Activated T-helper 17 cell treated with anti-CD3 and anti-CD28 coated beads, Interleukin-2, amount 50 U/mL, for 72 hours (primary cell): ENCODE data around the gene HNRNPAB. TPM values are rescaled to one million over a fixed set of nuclear protein-coding genes. Genes with fewer than 3 reads are reported as not detected.
"Not testable (repeated sequence)": the region's sequence is repeated elsewhere in the genome, so short reads cannot be mapped to it uniquely, and the experiment has no call there.

Experiments
- ATAC-seq: fragments of 150-1000 bp; cut with Tn5 transposase; replicated peaks from 2 replicates; pipeline ENCODE4 v1.10.0; 2021; ENCODE audit warnings: mild to moderate bottlenecking, moderate library complexity
- H3K27ac Mint-ChIP-seq: one replicate; pipeline ENCODE4 v1.8.0; 2022; ENCODE audit warnings: mixed read lengths
- H3K27me3 Mint-ChIP-seq: one replicate; pipeline ENCODE4 v1.8.0; 2022; ENCODE audit warnings: mixed read lengths
- H3K36me3 Mint-ChIP-seq: one replicate; pipeline ENCODE4 v1.8.0; 2022; ENCODE audit warnings: low read depth, mild to moderate bottlenecking, mixed read lengths
- H3K4me1 Mint-ChIP-seq: one replicate; pipeline ENCODE4 v1.8.0; 2022; ENCODE audit warnings: mixed read lengths
- H3K4me3 Mint-ChIP-seq: one replicate; pipeline ENCODE4 v1.8.0; 2022; ENCODE audit warnings: mild to moderate bottlenecking, mixed read lengths
- H3K9me3 Mint-ChIP-seq: one replicate; pipeline ENCODE4 v1.8.0; 2022; ENCODE audit warnings: mixed read lengths
- total RNA-seq, 2 donors: library from RNA; stranded (reverse); gene quantifications; one replicate each; pipeline ENCODE4 v1.2.3, GENCODE V29; 2022

Gene HNRNPAB
- total RNA-seq, 2 donors from 2014 or later = 154 to 390 TPM

GRCh38 chr5:178236126-178236525 is 31.8 kb downstream of the HNRNPAB start:
- no peak overlapping the region for H3K4me3 Mint-ChIP-seq
- no peaks in the 10 kb centered on the region for H3K9me3 Mint-ChIP-seq
- peaks cover 28% of the 10 kb centered on the region for H3K4me1 Mint-ChIP-seq
- no peak overlapping the region for H3K27ac Mint-ChIP-seq
- H3K27me3 Mint-ChIP-seq = no peaks in the 10 kb centered on the region
- no peak for ATAC-seq
- peaks cover 8% of the 10 kb centered on the region for H3K36me3 Mint-ChIP-seq

DNA sequence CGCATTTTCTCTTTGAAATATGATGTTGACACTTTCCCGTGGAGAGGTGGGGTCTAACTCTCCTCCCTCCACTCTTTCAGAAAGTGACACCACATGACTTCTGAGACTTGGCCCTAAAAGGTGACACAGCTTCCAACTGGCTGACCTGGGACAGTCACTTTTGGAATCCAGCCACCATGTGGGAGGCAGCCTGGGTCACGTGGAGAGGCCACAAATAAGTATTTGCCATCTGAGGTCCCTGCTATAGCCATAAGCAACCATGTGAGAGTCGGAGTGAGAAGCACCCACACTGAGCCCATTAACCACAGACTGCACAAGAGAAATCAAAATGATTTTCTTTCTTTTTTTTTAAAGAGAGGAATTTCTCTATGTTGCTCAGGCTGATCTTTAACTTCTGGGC is 32.3 kb downstream of the HNRNPAB start:
- peak; percentile 6 for ATAC-seq
- H3K27ac Mint-ChIP-seq = peak overlapping the region; percentile 76
- H3K4me3 Mint-ChIP-seq = no peak overlapping the region
- H3K4me1 Mint-ChIP-seq = peaks cover 25% of the 10 kb centered on the region
- H3K9me3 Mint-ChIP-seq = no peaks in the 10 kb centered on the region
- H3K27me3 Mint-ChIP-seq = no peaks in the 10 kb centered on the region
- H3K36me3 Mint-ChIP-seq = peaks cover 3% of the 10 kb centered on the region

GRCh38 chr5:178237431-178238312 is 33.3 kb downstream of the HNRNPAB start:
- no peaks in the 10 kb centered on the region for H3K9me3 Mint-ChIP-seq
- no peaks in the 10 kb centered on the region for H3K36me3 Mint-ChIP-seq
- no peaks in the 10 kb centered on the region for H3K27me3 Mint-ChIP-seq
- peak overlapping the region; percentile 76 for H3K27ac Mint-ChIP-seq
- H3K4me3 Mint-ChIP-seq = peak overlapping the region; percentile 67
- ATAC-seq = no peak
- H3K4me1 Mint-ChIP-seq = peaks cover 25% of the 10 kb centered on the region

- no peaks in the 10 kb centered on the region for H3K9me3 Mint-ChIP-seq
- no peaks in the 10 kb centered on the region for H3K27me3 Mint-ChIP-seq
- no peaks in the 10 kb centered on the region for H3K36me3 Mint-ChIP-seq
- H3K4me3 Mint-ChIP-seq = peak overlapping the region; percentile 67
- H3K4me1 Mint-ChIP-seq = peaks cover 25% of the 10 kb centered on the region
- ATAC-seq = no peak
- peak overlapping the region; percentile 76 for H3K27ac Mint-ChIP-seq
Observed at GRCh38 chr5:178238313-178238635, 33.9 kb downstream of the HNRNPAB start.

DNA sequence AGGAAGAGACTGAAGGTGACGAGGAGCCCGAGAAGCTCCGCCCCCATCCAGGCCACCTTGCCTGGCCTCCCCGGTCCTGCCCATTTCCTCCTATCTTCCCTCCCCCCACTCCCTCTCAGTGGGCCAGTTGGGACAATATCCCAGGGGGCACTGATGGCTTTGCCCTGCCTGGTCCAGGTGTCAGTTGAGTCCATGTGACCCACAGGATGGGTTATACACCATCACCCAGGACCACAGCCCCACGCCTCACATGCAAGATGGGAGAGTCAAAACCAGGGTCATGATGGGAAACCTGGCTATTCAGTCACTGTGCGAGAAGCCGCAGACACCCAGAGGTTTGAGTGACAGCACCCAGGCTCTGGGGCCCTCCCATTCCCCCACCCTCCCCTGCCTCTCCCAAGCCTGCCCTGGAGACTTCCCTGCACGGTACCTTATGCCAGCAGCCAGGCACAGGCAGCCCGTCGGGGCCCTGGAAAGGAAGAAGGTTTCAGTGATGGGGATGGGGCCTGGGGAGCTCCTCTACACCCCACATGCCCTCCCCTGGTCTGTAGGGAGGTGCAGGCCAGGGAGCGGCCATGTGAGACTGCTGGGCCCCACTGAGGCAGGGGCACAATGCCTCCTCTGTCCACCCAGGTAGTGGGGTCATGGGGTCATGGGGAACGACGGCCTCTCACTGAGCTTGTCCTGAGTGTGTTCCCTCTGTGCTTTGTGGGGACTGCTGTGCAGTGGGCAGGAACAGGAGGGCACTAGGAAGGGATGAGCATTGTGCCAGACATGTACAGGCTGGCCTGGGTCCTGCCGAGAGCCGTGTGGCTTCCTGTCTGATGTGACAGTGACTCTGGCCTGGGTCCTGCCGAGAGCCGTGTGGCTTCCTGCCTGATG is 34.6 kb downstream of the HNRNPAB start:
- Mint-ChIP-seq H3K27ac (peak overlapping the region; percentile 76), H3K4me3 (peak overlapping the region; percentile 67), H3K9me3 (no peaks in the 10 kb centered on the region), H3K4me1 (peaks cover 25% of the 10 kb centered on the region), H3K36me3 (no peaks in the 10 kb centered on the region), H3K27me3 (no peaks in the 10 kb centered on the region)
- ATAC-seq = peak; percentile 49

DNA sequence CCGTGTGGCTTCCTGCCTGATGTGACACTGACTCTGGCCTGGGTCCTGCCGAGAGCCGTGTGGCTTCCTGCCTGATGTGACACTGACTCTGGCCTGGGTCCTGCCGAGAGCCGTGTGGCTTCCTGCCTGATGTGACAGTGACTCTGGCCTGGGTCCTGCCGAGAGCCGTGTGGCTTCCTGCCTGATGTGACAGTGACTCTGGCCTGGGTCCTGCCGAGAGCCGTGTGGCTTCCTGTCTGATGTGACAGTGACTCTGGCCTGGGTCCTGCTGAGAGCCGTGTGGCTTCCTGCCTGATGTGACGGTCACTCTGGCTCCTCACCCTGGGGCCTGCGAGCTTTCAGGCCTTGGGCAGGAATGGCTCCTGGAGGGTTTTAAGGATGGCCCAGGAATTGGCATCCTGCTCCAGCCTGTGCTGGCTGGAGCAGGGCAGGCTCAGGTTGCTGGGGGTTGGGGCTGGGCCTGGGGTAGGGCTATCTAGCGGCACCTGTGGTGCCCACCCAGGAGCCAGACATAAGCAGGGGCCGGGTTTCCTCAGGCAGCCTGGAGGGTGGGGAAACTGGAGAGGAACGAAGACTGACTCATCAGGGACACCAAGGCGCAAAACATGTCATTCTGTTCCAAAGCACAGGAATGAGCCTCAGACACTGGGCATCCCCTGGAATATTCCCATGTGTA is 35.4 kb downstream of the HNRNPAB start:
- not testable (repeated sequence) for H3K27me3 Mint-ChIP-seq, H3K36me3 Mint-ChIP-seq, H3K9me3 Mint-ChIP-seq
- peak; percentile 20 for ATAC-seq
- peak overlapping the region; percentile 67 for H3K4me3 Mint-ChIP-seq
- H3K4me1 Mint-ChIP-seq = peaks cover 24% of the 10 kb centered on the region
- H3K27ac Mint-ChIP-seq = peak overlapping the region; percentile 96

- Mint-ChIP-seq H3K27me3 (no peaks in the 10 kb centered on the region), H3K4me3 (peak overlapping the region; percentile 59), H3K4me1 (peaks cover 18% of the 10 kb centered on the region), H3K36me3 (no peaks in the 10 kb centered on the region), H3K9me3 (no peaks in the 10 kb centered on the region), H3K27ac (peak overlapping the region; percentile 96)
- no peak for ATAC-seq
Observed at GRCh38 chr5:178240341-178240741, 36.0 kb downstream of the HNRNPAB start.

- ATAC-seq = no peak
- H3K27me3 Mint-ChIP-seq = no peaks in the 10 kb centered on the region
- H3K36me3 Mint-ChIP-seq = no peaks in the 10 kb centered on the region
- peak overlapping the region; percentile 59 for H3K4me3 Mint-ChIP-seq
- H3K27ac Mint-ChIP-seq = peak overlapping the region; percentile 84
- no peaks in the 10 kb centered on the region for H3K9me3 Mint-ChIP-seq
- H3K4me1 Mint-ChIP-seq = peaks cover 15% of the 10 kb centered on the region
Observed at GRCh38 chr5:178240766-178241165, 36.4 kb downstream of the HNRNPAB start.

DNA sequence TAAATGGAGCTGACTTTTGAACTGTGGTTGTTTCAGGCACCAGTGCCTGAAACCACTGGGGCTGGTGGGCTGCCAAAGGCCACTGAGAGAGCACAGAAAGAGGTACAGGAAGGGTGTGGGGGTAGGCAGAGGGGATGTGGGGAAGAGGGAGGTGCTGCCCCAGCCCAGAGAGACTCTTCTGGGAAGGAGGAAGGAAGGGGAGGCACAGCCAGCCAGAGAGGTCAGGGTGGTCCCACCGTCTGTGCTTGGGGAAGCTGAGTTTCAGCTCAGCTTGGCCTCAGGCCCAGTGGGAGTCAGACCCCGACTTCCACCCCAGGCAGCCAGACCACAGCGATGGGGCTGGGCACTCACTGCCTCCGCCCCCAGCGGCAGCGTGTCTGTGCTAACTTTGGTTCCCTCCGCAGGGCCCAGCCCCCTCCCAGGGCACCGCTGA is 36.9 kb downstream of the HNRNPAB start:
- H3K9me3 Mint-ChIP-seq = no peaks in the 10 kb centered on the region
- no peaks in the 10 kb centered on the region for H3K36me3 Mint-ChIP-seq
- peak overlapping the region; percentile 84 for H3K27ac Mint-ChIP-seq
- H3K27me3 Mint-ChIP-seq = no peaks in the 10 kb centered on the region
- H3K4me1 Mint-ChIP-seq = peaks cover 15% of the 10 kb centered on the region
- peak overlapping the region; percentile 59 for H3K4me3 Mint-ChIP-seq
- ATAC-seq = no peak

- H3K4me3 Mint-ChIP-seq = no peak overlapping the region
- no peaks in the 10 kb centered on the region for H3K9me3 Mint-ChIP-seq
- no peaks in the 10 kb centered on the region for H3K36me3 Mint-ChIP-seq
- no peaks in the 10 kb centered on the region for H3K27me3 Mint-ChIP-seq
- ATAC-seq = no peak
- peak overlapping the region; percentile 70 for H3K27ac Mint-ChIP-seq
- peaks cover 15% of the 10 kb centered on the region for H3K4me1 Mint-ChIP-seq
Observed at GRCh38 chr5:178241688-178242231, 37.4 kb downstream of the HNRNPAB start.

GRCh38 chr5:178242416-178242815 is 38.1 kb downstream of the HNRNPAB start:
- Mint-ChIP-seq H3K36me3 (no peaks in the 10 kb centered on the region), H3K4me1 (peaks cover 15% of the 10 kb centered on the region), H3K27ac (peak overlapping the region; percentile 70), H3K4me3 (no peak overlapping the region), H3K9me3 (no peaks in the 10 kb centered on the region), H3K27me3 (no peaks in the 10 kb centered on the region)
- no peak for ATAC-seq

DNA sequence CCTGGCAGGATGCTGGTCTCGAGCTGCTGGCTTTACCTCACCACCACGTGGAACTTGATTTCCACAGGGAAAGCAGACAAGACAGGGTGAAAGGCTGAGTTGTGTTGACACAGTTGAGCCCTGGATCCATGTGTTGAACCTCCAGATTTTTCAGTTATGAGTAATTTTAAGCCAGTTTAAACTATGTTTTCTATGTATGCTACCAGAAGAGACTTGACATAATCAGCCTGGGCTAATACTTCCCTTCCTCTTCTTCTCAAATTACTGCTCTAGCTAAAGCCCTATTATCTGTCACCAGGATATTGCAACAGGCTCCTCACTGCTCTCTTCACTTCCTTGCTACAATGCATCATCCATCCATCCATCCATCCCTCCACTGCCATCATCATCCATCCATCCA is 40.2 kb downstream of the HNRNPAB start:
- Mint-ChIP-seq H3K36me3 (no peaks in the 10 kb centered on the region), H3K27me3 (no peaks in the 10 kb centered on the region), H3K27ac (no peak overlapping the region), H3K9me3 (no peaks in the 10 kb centered on the region), H3K4me3 (no peak overlapping the region), H3K4me1 (peaks cover 15% of the 10 kb centered on the region)
- ATAC-seq = no peak

GRCh38 chr5:178245389-178245788 is 41.1 kb downstream of the HNRNPAB start:
- no peak for ATAC-seq
- no peaks in the 10 kb centered on the region for H3K36me3 Mint-ChIP-seq
- H3K4me3 Mint-ChIP-seq = no peak overlapping the region
- H3K4me1 Mint-ChIP-seq = peaks cover 13% of the 10 kb centered on the region
- H3K27me3 Mint-ChIP-seq = no peaks in the 10 kb centered on the region
- no peaks in the 10 kb centered on the region for H3K9me3 Mint-ChIP-seq
- no peak overlapping the region for H3K27ac Mint-ChIP-seq

DNA sequence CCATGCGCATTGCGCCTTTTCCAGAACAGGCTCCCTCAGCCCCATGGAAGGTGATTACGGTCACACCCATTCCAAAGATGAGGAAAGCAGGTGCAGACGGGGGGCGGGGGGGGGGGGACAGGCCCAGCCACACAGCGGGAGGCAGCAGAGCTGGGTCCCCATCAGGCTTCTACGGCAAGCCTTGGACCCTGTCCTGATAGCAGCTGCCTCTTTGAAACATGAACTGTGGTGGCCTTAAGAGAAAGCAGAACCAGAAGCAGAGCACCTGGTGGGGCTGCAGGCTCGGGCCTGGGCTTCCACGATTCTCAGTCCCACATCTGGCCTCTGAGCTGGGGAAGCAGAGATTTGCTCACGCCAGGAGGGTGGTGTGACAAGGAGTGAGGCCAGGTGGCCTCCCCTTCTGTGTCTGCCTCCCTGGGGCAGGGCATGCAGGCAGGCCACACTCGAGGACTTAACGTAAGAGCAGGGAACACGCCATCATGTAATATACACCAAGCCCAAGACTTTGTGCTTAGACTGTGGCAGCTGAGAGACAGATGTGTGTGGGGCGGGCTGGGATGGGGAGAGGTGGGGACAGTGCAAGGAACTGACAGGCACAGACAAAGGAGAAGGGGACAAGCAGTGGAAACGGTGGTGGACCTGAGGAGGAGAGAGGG is 42.4 kb downstream of the HNRNPAB start:
- ATAC-seq = no peak
- Mint-ChIP-seq H3K27ac (no peak overlapping the region), H3K9me3 (no peaks in the 10 kb centered on the region), H3K4me3 (no peak overlapping the region), H3K27me3 (no peaks in the 10 kb centered on the region), H3K36me3 (no peaks in the 10 kb centered on the region), H3K4me1 (peaks cover 6% of the 10 kb centered on the region)
